Vein endothelial cell (primary cell): ENCODE results near the gene DLGAP3. TPM values are rescaled to one million over a fixed set of nuclear protein-coding genes. Genes with fewer than 3 reads are reported as not detected.

Experiments used
- total RNA-seq: library from RNA; depleted of rRNA; stranded (reverse); fragments of >200 nt; gene quantifications from 2 replicates; pipeline ENCODE4 v1.2.3, GENCODE V29; 2012

Gene DLGAP3
- under 0.01 TPM in 1 of 2 replicates, not detected in the other for total RNA-seq

GRCh38 chr1:34929497-34929852, at the start of gene DLGAP3:
TSS of gene DLGAP3 (minus strand) at chr1:34929650. CDS start at chr1:34905383, 24,267 bp downstream.

GRCh38 chr1:34859446-34860200, 69.8 kb downstream of the DLGAP3 start, which contains the start of gene SMIM12:
TSS of gene SMIM12 (minus strand) at chr1:34859749. CDS start at chr1:34855977, 3,772 bp downstream.

Other genes starting within 250 kb of the DLGAP3 start
- gene GJB5, start 174.6 kb downstream of the DLGAP3 start, total RNA-seq = not detected in 2 replicates
- gene GJB4, start 169.9 kb downstream of the DLGAP3 start, total RNA-seq = not detected in 2 replicates
- gene GJB3, start 148.4 kb downstream of the DLGAP3 start, total RNA-seq = under 0.01 TPM in 1 of 2 replicates, not detected in the other
- gene GJA4, start 136.7 kb downstream of the DLGAP3 start, total RNA-seq = 49.3 and 269 TPM in 2 replicates
- 46.4 and 66.4 TPM in 2 replicates for gene SMIM12, start 69.9 kb downstream of the DLGAP3 start, total RNA-seq
- 15.8 and 21.9 TPM in 2 replicates for gene TMEM35B, start 55.7 kb upstream of the DLGAP3 start, total RNA-seq
- 16.3 and 19.5 TPM in 2 replicates for gene ZMYM6, start 102.3 kb upstream of the DLGAP3 start, total RNA-seq
- gene ZMYM1, start 149.7 kb upstream of the DLGAP3 start, total RNA-seq = 17.0 and 25.9 TPM in 2 replicates